Small intestine (tissue), 16 donors: ENCODE data around the gene SYTL5. TPM values are rescaled to one million over a fixed set of nuclear protein-coding genes. Genes with fewer than 3 reads are reported as not detected.

Experiments
- DNase-seq, 2 donors: peaks; one replicate each; pipeline versions ENCODE4 v3.0.0 to v3.0.0-alpha.2; 2013
- FAIRE-seq: peaks from 2 replicates; lab custom pipeline; 2012; peaks lifted over from hg19 to GRCh38; lab: Jason Lieb, UNC
- H3K27ac ChIP-seq, 3 donors: one replicate each; pipeline ENCODE4 v1.5.1; 2013; ENCODE audit warnings: low read length in 2 of 3, mild to moderate bottlenecking in 2 of 3, control low read depth in 1 of 3, inconsistent platforms in 1 of 3, low read depth in 1 of 3, moderate library complexity in 1 of 3
- H3K27me3 ChIP-seq, 3 donors: one replicate each; pipeline ENCODE4 v1.6.1; 2013; ENCODE audit warnings: low read length in 3 of 3, inconsistent platforms in 1 of 3; ENCODE audit not compliant: control insufficient read depth in 3 of 3, insufficient read depth in 3 of 3
- H3K36me3 ChIP-seq, 3 donors: one replicate each; pipeline ENCODE4 v1.6.1; 2013; ENCODE audit warnings: low read length in 3 of 3, inconsistent platforms in 1 of 3, low read depth in 1 of 3, mild to moderate bottlenecking in 1 of 3, moderate library complexity in 1 of 3; ENCODE audit not compliant: control insufficient read depth in 3 of 3, insufficient read depth in 2 of 3
- H3K4me1 ChIP-seq, 3 donors: one replicate each; pipeline ENCODE4 v1.6.1; 2013; ENCODE audit warnings: low read length in 2 of 3, inconsistent platforms in 1 of 3, low read depth in 1 of 3, mild to moderate bottlenecking in 1 of 3, moderate library complexity in 1 of 3; ENCODE audit not compliant: control insufficient read depth in 3 of 3, insufficient read depth in 2 of 3
- H3K4me3 ChIP-seq, 3 donors: one replicate each; pipeline ENCODE4 v1.5.1; 2013; ENCODE audit warnings: low read length in 3 of 3, control low read depth in 1 of 3, inconsistent platforms in 1 of 3, low read depth in 1 of 3, mild to moderate bottlenecking in 1 of 3, moderate library complexity in 1 of 3
- H3K9me3 ChIP-seq, 2 donors: one replicate each; pipeline ENCODE4 v1.6.1; 2013; ENCODE audit warnings: low read depth in 1 of 2, low read length in 1 of 2; ENCODE audit not compliant: control insufficient read depth in 2 of 2, insufficient read depth in 1 of 2
- WGBS, 3 donors: extraction: QIAGEN DNeasy Blood & Tissue Kit; methylation state at CpG; one replicate each; pipeline ENCODE4 v1.1.7; 2013; 5-methylcytosine and 5-hydroxymethylcytosine counted together
- long read RNA-seq, 10 donors: transcript quantifications; one replicate each; lab custom pipeline, GENCODE V29; 2026
- polyA plus RNA-seq, 4 donors: library from polyadenylated mRNA; stranded (reverse) in 3 of 4; unstranded in 1 of 4; fragments of 200-250 nt in 3 of 4; fragments of 120-200 nt in 1 of 4; gene quantifications; one replicate each; pipeline versions ENCODE4 v1.2.1 to v1.2.3, GENCODE V29; 2013
- donor health status: healthy with polysubstance abuse.
- donor health status: control.
- donor health status: control.
- donor health status: Bipolar disorder and iron deficiency.
- donor health status: healthy.

SYTL5 gene
- polyA plus RNA-seq: 1 to 10 TPM in 3 of 4 donors, under 1 TPM in 1; 0.76 to 4.9 (median 3.5) TPM
- long read RNA-seq, donor 1: 0 reads
- long read RNA-seq, donor 2: 0 reads
- long read RNA-seq, donor 3: 0 reads
- long read RNA-seq, donor 4: 0 reads
- long read RNA-seq, donor 5: 0 reads
- long read RNA-seq, donor 6: 0 reads
- long read RNA-seq, donor 7: 0 reads
- long read RNA-seq, donor 8: 0 reads
- long read RNA-seq, donor 9: 0 reads
- long read RNA-seq, donor 10: 0 reads

GRCh38 chrX:38006291-38006690, at the start of gene SYTL5:
Gene SYTL5, plus strand, starts transcription at chrX:38006553. Its CDS starts 27,337 bp downstream, at chrX:38033890.
- Histone ChIP-seq H3K36me3 (no peaks in the 10 kb centered on the region), H3K27me3 (no peaks in the 10 kb centered on the region), H3K4me1 (peaks cover 0 to 4% (median 0%) of the 10 kb centered on the region in 3 donors), H3K27ac (peak within 1 kb of the TSS in 1 of 3 donors; percentile 77), H3K9me3 (no peaks in the 10 kb centered on the region), H3K4me3 (no peak within 1 kb of the TSS)
- WGBS, 3 donors: 9 to 38% (median 18%) methylated on average over 1 of the region's 1 CpG
- no peak for FAIRE-seq
- peak; percentile 51 to 56 for DNase-seq

DNA sequence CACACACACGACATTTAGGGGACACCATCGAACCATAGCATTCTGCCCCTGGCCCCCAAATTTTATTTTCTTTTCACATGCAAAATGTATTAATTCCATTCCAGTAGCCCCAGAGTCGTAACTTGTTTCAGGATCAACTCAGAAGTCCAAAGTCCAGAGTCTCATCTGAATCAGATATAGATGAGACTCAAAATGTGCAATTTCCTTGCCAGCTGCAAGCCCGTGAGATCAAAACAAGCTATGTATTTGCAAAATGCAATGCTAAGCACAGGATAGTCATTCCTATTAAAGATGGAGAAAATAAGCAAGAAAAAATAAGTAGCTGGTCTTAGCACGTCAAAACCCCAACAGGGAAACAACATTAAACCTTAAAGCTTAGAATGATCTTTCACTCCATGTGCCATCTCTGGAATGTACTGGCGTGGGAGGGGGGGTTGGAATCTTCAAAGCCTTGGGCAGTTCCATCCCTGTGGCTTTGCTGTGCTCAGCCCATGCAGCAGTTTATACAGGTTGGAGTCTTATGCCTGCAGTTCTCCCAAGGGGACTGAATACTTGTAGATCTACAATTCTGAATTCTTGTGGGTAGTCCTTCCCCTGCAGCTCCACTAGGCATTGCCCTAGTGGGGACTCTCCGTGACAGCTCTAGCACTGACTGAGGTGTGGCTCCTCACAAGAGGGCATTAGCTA, 47.7 kb upstream of the SYTL5 start:
- Histone ChIP-seq H3K4me1 (peaks cover 0 to 5% (median 0%) of the 10 kb centered on the region in 3 donors), H3K27ac (no peak overlapping the region), H3K4me3 (no peak overlapping the region), H3K27me3 (no peaks in the 10 kb centered on the region), H3K9me3 (no peaks in the 10 kb centered on the region), H3K36me3 (no peaks in the 10 kb centered on the region)
- no peak for FAIRE-seq
- 38 to 65% (median 47%) methylated on average over 7 of the region's 7 CpGs for WGBS, 3 donors
- DNase-seq: peak in 1 of 2 donors; percentile 26

DNA sequence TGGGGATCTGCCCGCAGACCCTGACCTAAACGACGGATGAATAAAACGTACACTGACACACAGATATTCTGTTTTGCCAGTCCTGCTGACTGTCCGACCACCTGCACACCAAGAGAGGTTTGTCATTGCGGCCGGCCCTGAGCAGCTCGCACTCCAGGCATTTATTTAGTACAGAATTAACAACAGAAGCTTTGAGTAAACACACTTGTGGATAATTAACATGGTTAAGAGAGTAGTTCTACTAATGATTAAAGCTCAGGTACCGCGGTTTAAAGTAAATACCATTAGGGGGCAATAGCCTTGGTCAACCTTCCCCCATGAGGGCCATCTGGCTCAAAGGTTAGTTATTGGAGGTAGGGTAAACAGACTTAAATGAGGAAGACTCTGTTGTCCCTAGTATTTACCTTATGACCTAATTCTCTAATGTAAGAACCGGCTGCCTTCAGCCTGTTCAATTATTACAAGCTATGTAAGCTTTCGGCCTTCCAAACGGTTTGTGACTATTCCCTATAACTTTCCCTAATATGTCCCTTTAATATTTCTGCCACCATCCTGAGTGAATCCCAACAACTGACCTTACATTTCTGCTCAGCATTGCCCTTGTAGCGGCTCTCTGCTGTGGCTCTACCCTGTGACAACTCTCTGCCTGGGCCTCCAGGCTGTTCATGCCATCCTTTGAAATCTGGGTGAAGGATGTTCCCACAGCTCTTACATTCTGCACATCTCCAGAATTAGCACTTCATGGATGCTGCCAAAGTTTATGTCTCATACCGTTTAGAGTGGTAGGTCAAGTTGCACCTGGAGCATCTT, 46.9 kb upstream of the SYTL5 start:
- Histone ChIP-seq H3K9me3 (no peaks in the 10 kb centered on the region), H3K27ac (no peak overlapping the region), H3K36me3 (no peaks in the 10 kb centered on the region), H3K27me3 (no peaks in the 10 kb centered on the region), H3K4me1 (peaks cover 0 to 5% (median 0%) of the 10 kb centered on the region in 3 donors), H3K4me3 (no peak overlapping the region)
- 23 to 56% (median 51%) methylated on average over 15 of the region's 15 CpGs for WGBS, 3 donors
- FAIRE-seq (no peak), DNase-seq (peak; percentile 50 to 51)

- WGBS, 3 donors: 92 to 100% (median 94%) methylated on average over 1 of the region's 1 CpG
- no peaks in the 10 kb centered on the region for H3K27me3 ChIP-seq
- H3K4me1 ChIP-seq: peaks cover 0 to 5% (median 0%) of the 10 kb centered on the region in 3 donors
- no peaks in the 10 kb centered on the region for H3K36me3 ChIP-seq
- H3K27ac ChIP-seq: no peak overlapping the region
- FAIRE-seq: no peak
- DNase-seq: no peak
- H3K9me3 ChIP-seq: no peaks in the 10 kb centered on the region
- no peak overlapping the region for H3K4me3 ChIP-seq
Observed at GRCh38 chrX:37961118-37961517, 45.2 kb upstream of the SYTL5 start.

GRCh38 chrX:37967714-37968113, 38.6 kb upstream of the SYTL5 start:
- H3K27ac ChIP-seq: no peak overlapping the region
- WGBS, 3 donors: 78 to 92% (median 91%) methylated on average over 2 of the region's 2 CpGs
- H3K9me3 ChIP-seq: no peaks in the 10 kb centered on the region
- H3K4me1 ChIP-seq: no peaks in the 10 kb centered on the region
- FAIRE-seq: no peak
- no peak overlapping the region for H3K4me3 ChIP-seq
- no peak for DNase-seq
- no peaks in the 10 kb centered on the region for H3K36me3 ChIP-seq
- H3K27me3 ChIP-seq: no peaks in the 10 kb centered on the region

DNA sequence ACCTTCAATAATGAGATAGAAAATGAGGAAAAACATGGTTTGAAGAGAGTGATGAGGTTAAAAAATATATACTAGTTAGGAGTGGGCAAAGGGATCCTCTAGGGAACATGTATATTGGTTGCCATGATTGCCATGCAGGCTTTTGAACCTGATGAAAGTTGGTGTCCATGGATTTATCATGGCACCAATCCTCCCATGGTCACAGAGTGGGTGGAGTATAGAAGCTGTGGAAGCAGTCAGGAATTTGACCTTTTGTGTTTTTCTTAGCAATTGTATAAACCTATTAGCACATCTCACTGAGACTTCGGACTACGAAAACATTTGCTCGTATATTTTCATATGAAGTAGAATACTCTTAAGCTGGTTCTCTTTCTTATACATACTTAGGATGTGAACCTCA, 30.9 kb upstream of the SYTL5 start:
- Histone ChIP-seq H3K4me1 (peaks cover 0 to 2% (median 0%) of the 10 kb centered on the region in 3 donors), H3K27me3 (no peaks in the 10 kb centered on the region), H3K27ac (no peak overlapping the region), H3K9me3 (no peaks in the 10 kb centered on the region), H3K36me3 (no peaks in the 10 kb centered on the region), H3K4me3 (no peak overlapping the region)
- FAIRE-seq (no peak), DNase-seq (peak in 1 of 2 donors; percentile 21)
- WGBS, 3 donors: 84 to 96% (median 96%) methylated on average over 3 of the region's 3 CpGs

- Histone ChIP-seq H3K4me3 (no peak overlapping the region), H3K4me1 (peaks cover 0 to 2% (median 0%) of the 10 kb centered on the region in 3 donors), H3K9me3 (no peaks in the 10 kb centered on the region), H3K36me3 (no peaks in the 10 kb centered on the region), H3K27me3 (no peaks in the 10 kb centered on the region), H3K27ac (no peak overlapping the region)
- DNase-seq (no peak), FAIRE-seq (no peak)
- WGBS, 3 donors: 76 to 89% (median 77%) methylated on average over 1 of the region's 1 CpG
Observed at GRCh38 chrX:37976153-37976552, 30.2 kb upstream of the SYTL5 start.

- H3K9me3 ChIP-seq: no peaks in the 10 kb centered on the region
- no peak for FAIRE-seq
Observed at GRCh38 chrX:37984880-37985279, 21.5 kb upstream of the SYTL5 start.

More at GRCh38 chrX:37984880-37985279, 21.5 kb upstream of the SYTL5 start:
- no peak overlapping the region for H3K4me3 ChIP-seq
- H3K36me3 ChIP-seq: no peaks in the 10 kb centered on the region
- H3K27me3 ChIP-seq: no peaks in the 10 kb centered on the region
- H3K4me1 ChIP-seq: no peaks in the 10 kb centered on the region
- DNase-seq: no peak
- no peak overlapping the region for H3K27ac ChIP-seq
